ENCODE measurements around the gene KBTBD6. TPM values are rescaled to one million over a fixed set of nuclear protein-coding genes. Genes with fewer than 3 reads are reported as not detected.

KBTBD6 gene
- total RNA-seq, 1 experiment from 2014 or later: 9.1 TPM

DNA sequence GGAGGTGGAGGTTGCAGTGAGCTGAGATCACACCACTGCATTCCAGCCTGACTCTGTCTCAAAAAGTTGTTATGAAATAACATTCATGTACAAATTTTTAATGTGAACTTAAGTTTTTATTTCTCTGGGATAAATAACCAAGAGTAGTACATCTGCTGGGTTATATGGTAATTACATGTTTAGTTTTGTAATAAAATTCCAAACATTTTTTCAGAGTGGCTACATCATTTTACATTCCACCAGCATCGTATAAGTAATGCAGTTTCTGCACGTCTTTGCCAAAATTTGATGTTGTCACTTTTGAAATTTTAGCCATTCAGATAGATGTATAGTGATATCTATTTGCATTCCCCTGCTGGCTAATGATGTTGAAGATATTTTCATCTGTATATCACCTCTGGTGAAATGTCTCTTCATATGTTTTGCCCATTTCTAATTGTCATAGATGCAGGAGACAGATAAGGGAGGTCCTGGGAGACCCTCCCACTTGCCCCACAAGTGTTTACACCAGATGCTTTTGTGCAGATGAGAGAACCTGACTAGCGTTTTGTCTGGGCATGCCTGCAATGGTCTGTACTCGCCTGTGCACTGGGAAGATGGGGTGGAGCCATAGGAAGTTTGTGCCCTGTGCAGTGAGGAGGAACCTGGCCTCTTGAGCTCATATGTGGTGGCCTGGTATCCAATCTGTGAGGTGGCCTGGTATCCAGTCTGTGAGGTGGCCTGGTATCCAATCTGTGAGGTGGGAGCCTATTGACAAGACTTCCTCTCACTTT, 12.7 kb upstream of the KBTBD6 start:
- no peak overlapping the region for H3K4me3 ChIP-seq (replicated peaks in 1 of 2; ENCODE audit: low read depth in 1 of 2, low read length in 2 of 2)
- POLR2A ChIA-PET: no interaction called here
- no peak for DNase-seq (ENCODE audit: low read depth, low spot score)
- no peaks in the 10 kb centered on the region; the same call in 1 of the 2 replicates for H3K9me2 ChIP-seq (ENCODE audit: insufficient read depth)
- H3K27me3 ChIP-seq (ENCODE audit: insufficient read depth, low read length): no peaks in the 10 kb centered on the region
- TF ChIP-seq ELF1 (IDR thresholded peaks at IDR 0.05; ENCODE audit: borderline replicate concordance, low read depth): no peak
- no peak for TF ChIP-seq TCF7L2 (IDR thresholded peaks at IDR 0.05; ENCODE audit: borderline replicate concordance, extremely low read depth, insufficient read depth, insufficient read length)
- no peak for TF ChIP-seq ZFX (IDR thresholded peaks at IDR 0.05)
- TF ChIP-seq ZNF274 (IDR thresholded peaks at IDR 0.05; ENCODE audit: low read depth, low read length): no peak
- TF ChIP-seq YY1 (IDR thresholded peaks at IDR 0.05; ENCODE audit: extremely low read depth, insufficient replicate concordance, low read depth, low read length): no peak
- TF ChIP-seq, protein P1, sequence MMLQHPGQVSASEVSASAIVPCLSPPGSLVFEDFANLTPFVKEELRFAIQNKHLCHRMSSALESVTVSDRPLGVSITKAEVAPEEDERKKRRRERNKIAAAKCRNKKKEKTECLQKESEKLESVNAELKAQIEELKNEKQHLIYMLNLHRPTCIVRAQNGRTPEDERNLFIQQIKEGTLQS (IDR thresholded peaks at IDR 0.05): no peak
- TF ChIP-seq EZH2 (IDR thresholded peaks at IDR 0.05): no peak
- TF ChIP-seq EGR1 (IDR thresholded peaks at IDR 0.05; ENCODE audit: low read depth): no peak
- TF ChIP-seq FOSL1 (IDR thresholded peaks at IDR 0.05; ENCODE audit: low read depth): no peak
- H3K4me1 ChIP-seq (ENCODE audit: control insufficient read depth in 1 of 2, insufficient read depth in 2 of 2, low read length in 2 of 2): 0 out of 4 replicates have a peak, but pooled peaks cover 0 to 3% of the 10 kb centered on the region in 2 experiments
- H4K20me1 ChIP-seq (ENCODE audit: insufficient read depth): no peaks in the 10 kb centered on the region
- RAD21 ChIA-PET (ENCODE audit: low non-redundant PET in 1 of 2, low total read pairs in 2 of 2, uncharacterized antibody in 2 of 2, unreplicated experiment in 2 of 2): no interaction called here
- no peak overlapping the region for H2AFZ ChIP-seq (ENCODE audit: low read depth, low read length, poor library complexity, severe bottlenecking)
- no TSS peak for BruUV-seq (replicated peaks)
- CTCF ChIA-PET: no interaction called here
- H3K9me3 ChIP-seq (ENCODE audit: control insufficient read depth in 1 of 2, insufficient read depth in 1 of 2, low read depth in 1 of 2, low read length in 2 of 2): peaks cover 21 to 26% of the 10 kb centered on the region in 2 experiments; a peak in 3 of 4 replicates
- no peak overlapping the region for H3K9ac ChIP-seq (ENCODE audit: low read length)
- intact Hi-C loops (cut with micrococcal nuclease): no loop called here
- ATAC-seq: no peak
- H3K4me2 ChIP-seq (ENCODE audit: low read length): no peak overlapping the region
- H3K79me2 ChIP-seq (ENCODE audit: insufficient read depth, low read length): no peaks in the 10 kb centered on the region
- peaks cover 0 to 15% of the 10 kb centered on the region in 2 experiments; a peak in 1 of 4 replicates for H3K36me3 ChIP-seq (ENCODE audit: control insufficient read depth in 1 of 2, insufficient read depth in 2 of 2, low read length in 2 of 2)
- no peak overlapping the region for H3K27ac ChIP-seq (ENCODE audit: low read depth, low read length)
